SU-DHL-6 (cell line): ENCODE measurements around the gene CUX1.

Experiments used
- H2AFZ ChIP-seq: fragments of 200-600 bp; sonication (generic); 2 replicates; pipeline ENCODE4 v1.6.1; 2014; ENCODE audit warnings: low read depth, mild to moderate bottlenecking, moderate library complexity, mixed read lengths, antibody characterized with exemption, low read length; ENCODE audit not compliant: severe bottlenecking
- H3F3A ChIP-seq: fragments of 200-600 bp; shearing (Covaris generic); 2 replicates; pipeline ENCODE4 v1.6.0; 2016; ENCODE audit warnings: antibody characterized with exemption, mild to moderate bottlenecking; ENCODE audit not compliant: insufficient read depth
- H3K27ac ChIP-seq: fragments of 200-600 bp; sonication (generic); 2 replicates; pipeline ENCODE4 v1.5.1; 2016; ENCODE audit warnings: low read depth, mild to moderate bottlenecking, low read length, moderate library complexity, mixed read lengths
- H3K27me3 ChIP-seq: fragments of 200-600 bp; sonication (generic), shearing (Covaris generic); 2 replicates; pipeline ENCODE4 v1.6.0; 2014; ENCODE audit warnings: mild to moderate bottlenecking, low read length
- H3K36me3 ChIP-seq: fragments of 200-600 bp; sonication (generic); 2 replicates; pipeline ENCODE4 v1.6.1; 2014; ENCODE audit warnings: mild to moderate bottlenecking, low read length, mixed read lengths
- H3K4me2 ChIP-seq: fragments of 300-600, 200-600 bp; shearing (Covaris generic), sonication (generic); 2 replicates; pipeline ENCODE4 v1.6.0; 2014; ENCODE audit warnings: low read length, low read depth, mild to moderate bottlenecking; ENCODE audit not compliant: poor library complexity, severe bottlenecking
- H3K4me3 ChIP-seq: fragments of 200-600 bp; sonication (generic); 2 replicates; pipeline ENCODE4 v1.5.1; 2014; ENCODE audit warnings: antibody characterized with exemption, low read length, mild to moderate bottlenecking, mixed read lengths; ENCODE audit not compliant: insufficient read depth, poor library complexity, severe bottlenecking
- H3K79me2 ChIP-seq: fragments of 200-600 bp; sonication (generic); 2 replicates; pipeline ENCODE4 v1.6.1; 2014; ENCODE audit warnings: mild to moderate bottlenecking, low read length, moderate library complexity; ENCODE audit not compliant: insufficient read depth
- H3K9ac ChIP-seq: fragments of 200-600 bp; sonication (generic); 2 replicates; pipeline ENCODE4 v1.7.0; 2014; ENCODE audit warnings: mild to moderate bottlenecking, low read length
- H3K9me2 ChIP-seq: fragments of 200-600 bp; sonication (generic); replicated peaks from 2 replicates; pipeline ENCODE4 v1.6.1; 2014; ENCODE audit warnings: low read length; ENCODE audit not compliant: insufficient read depth
- H3K9me3 ChIP-seq: fragments of 200-600 bp; sonication (generic); 2 replicates; pipeline ENCODE4 v1.6.1; 2014; ENCODE audit warnings: low read length, mixed read lengths; ENCODE audit not compliant: insufficient read depth
- H4K20me1 ChIP-seq: fragments of 200-600 bp; sonication (generic); 2 replicates; pipeline ENCODE4 v1.6.1; 2014; ENCODE audit warnings: low read depth, mild to moderate bottlenecking, antibody characterized with exemption, low read length, moderate library complexity, mixed read lengths
- EZH2phosphoT487 ChIP-seq: fragments of 200-600 bp; sonication (generic), shearing (Covaris generic); conservative IDR thresholded peaks from 2 replicates; pipeline ENCODE4 v1.6.1; 2018; ENCODE audit warnings: mild to moderate bottlenecking, antibody characterized with exemption, low read length, moderate library complexity, mixed read lengths
- TF ChIP-seq, protein P1 (sequence below): fragments of 200-600 bp; sonication (generic); IDR thresholded peaks from one replicate; pipeline ENCODE4 v1.5.1; 2017; ENCODE audit warnings: antibody characterized with exemption, mild to moderate bottlenecking, low read length, moderate library complexity; ENCODE audit not compliant: insufficient read depth, poor library complexity, severe bottlenecking

The CUX1 gene

DNA sequence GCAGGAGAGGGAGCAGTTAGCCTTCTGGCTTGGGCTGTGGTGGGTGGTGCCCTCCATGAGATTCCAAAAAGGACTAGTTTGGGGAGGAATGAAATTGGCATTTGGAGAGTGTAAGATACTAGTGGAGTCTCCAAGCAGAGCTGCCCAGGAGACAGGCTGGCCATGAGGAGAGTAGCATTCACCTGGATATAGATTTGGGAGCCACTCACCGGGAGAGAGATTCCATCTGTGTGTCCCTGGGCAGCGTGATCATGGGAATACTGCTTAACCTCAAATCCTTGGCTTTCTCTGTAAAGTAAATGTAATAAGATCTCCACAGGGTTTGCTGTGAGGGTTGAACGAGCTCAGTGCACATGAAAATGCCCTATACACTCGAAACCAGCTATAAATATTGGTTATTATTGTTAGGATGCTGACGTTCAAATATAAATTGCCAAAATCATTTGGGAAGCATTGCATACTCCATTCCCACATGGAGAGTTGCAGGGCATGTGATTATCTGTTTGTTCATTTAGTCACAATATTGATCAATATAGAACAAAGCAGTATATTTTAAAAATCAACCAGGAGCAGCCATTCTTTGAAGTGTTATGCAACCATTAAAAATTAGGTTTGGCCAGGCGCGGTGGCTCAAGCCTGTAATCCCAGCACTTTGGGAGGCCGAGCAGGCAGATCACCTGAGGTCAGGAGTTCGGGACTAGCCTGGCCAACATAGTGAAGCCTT, 143.7 kb downstream of the CUX1 start:
- H3K4me3 ChIP-seq: no peak overlapping the region
- H3K27ac ChIP-seq: 0 out of 2 replicates have a peak overlapping the region, but pooled peaks have one; percentile 2

DNA sequence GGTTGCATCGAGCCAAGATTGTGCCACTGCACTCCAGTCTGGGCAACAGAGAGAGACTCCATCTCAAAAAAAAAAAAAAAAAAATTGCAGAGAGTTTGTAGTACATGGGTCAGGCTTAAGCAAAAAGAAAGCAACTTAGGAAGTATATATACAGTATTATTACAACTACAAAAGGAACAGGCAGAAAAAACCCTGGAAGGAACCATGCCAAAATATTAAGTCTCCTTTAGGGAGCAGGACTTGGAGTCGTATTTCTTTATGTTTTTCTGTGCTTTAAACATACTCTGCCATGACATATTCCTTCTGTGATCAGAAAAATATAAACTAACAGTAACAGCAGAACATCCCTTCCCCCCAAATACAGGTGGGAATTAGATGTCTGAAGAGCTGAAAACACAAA, 144.4 kb downstream of the CUX1 start:
- no peaks in the 10 kb centered on the region; the same call in 1 of the 2 replicates for H4K20me1 ChIP-seq
- H3F3A ChIP-seq: peaks cover 32% of the 10 kb centered on the region
- H3K9me2 ChIP-seq: no peaks in the 10 kb centered on the region
- H3K9ac ChIP-seq: no peak overlapping the region
- H3K4me2 ChIP-seq: no peak overlapping the region
- no peak overlapping the region for H2AFZ ChIP-seq
- no peak overlapping the region for H3K4me3 ChIP-seq
- TF ChIP-seq EZH2phosphoT487: no peak
- TF ChIP-seq, protein P1, sequence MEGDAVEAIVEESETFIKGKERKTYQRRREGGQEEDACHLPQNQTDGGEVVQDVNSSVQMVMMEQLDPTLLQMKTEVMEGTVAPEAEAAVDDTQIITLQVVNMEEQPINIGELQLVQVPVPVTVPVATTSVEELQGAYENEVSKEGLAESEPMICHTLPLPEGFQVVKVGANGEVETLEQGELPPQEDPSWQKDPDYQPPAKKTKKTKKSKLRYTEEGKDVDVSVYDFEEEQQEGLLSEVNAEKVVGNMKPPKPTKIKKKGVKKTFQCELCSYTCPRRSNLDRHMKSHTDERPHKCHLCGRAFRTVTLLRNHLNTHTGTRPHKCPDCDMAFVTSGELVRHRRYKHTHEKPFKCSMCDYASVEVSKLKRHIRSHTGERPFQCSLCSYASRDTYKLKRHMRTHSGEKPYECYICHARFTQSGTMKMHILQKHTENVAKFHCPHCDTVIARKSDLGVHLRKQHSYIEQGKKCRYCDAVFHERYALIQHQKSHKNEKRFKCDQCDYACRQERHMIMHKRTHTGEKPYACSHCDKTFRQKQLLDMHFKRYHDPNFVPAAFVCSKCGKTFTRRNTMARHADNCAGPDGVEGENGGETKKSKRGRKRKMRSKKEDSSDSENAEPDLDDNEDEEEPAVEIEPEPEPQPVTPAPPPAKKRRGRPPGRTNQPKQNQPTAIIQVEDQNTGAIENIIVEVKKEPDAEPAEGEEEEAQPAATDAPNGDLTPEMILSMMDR: no peak
- H3K9me3 ChIP-seq: no peaks in the 10 kb centered on the region
- H3K79me2 ChIP-seq: peaks cover 100% of the 10 kb centered on the region
- H3K27me3 ChIP-seq: no peaks in the 10 kb centered on the region
- no peaks in the 10 kb centered on the region; the same call in 1 of the 2 replicates for H3K36me3 ChIP-seq
- H3K27ac ChIP-seq: no peak overlapping the region

More for the DNA sequence above, 143.7 kb downstream of the CUX1 start:
- no peaks in the 10 kb centered on the region for H3K27me3 ChIP-seq
- no peak overlapping the region for H3K4me2 ChIP-seq
- H3K9me3 ChIP-seq: no peaks in the 10 kb centered on the region
- H3K36me3 ChIP-seq: no peaks in the 10 kb centered on the region; the same call in 1 of the 2 replicates
- peaks cover 39% of the 10 kb centered on the region for H3F3A ChIP-seq
- no peak for TF ChIP-seq EZH2phosphoT487
- TF ChIP-seq, protein P1: no peak
- H3K9me2 ChIP-seq: no peaks in the 10 kb centered on the region
- no peaks in the 10 kb centered on the region; the same call in 1 of the 2 replicates for H4K20me1 ChIP-seq
- no peak overlapping the region for H2AFZ ChIP-seq
- no peak overlapping the region for H3K9ac ChIP-seq
- H3K79me2 ChIP-seq: peaks cover 100% of the 10 kb centered on the region

- H4K20me1 ChIP-seq: no peaks in the 10 kb centered on the region; the same call in 1 of the 2 replicates
- H3K4me2 ChIP-seq: no peak overlapping the region
- no peaks in the 10 kb centered on the region for H3K9me2 ChIP-seq
- TF ChIP-seq EZH2phosphoT487: no peak
- TF ChIP-seq, protein P1: no peak
- no peaks in the 10 kb centered on the region; the same call in 1 of the 2 replicates for H3K36me3 ChIP-seq
- H3F3A ChIP-seq: peaks cover 17% of the 10 kb centered on the region
- H3K79me2 ChIP-seq: peaks cover 100% of the 10 kb centered on the region
- no peak overlapping the region for H3K4me3 ChIP-seq
- no peak overlapping the region for H2AFZ ChIP-seq
- no peak overlapping the region for H3K9ac ChIP-seq
- no peaks in the 10 kb centered on the region for H3K9me3 ChIP-seq
- no peak overlapping the region for H3K27ac ChIP-seq
- no peaks in the 10 kb centered on the region for H3K27me3 ChIP-seq
Measured at GRCh38 chr7:101963693-101964092, 146.3 kb downstream of the CUX1 start.
